Right lobe of liver (tissue), 4 donors: ENCODE results near the gene GRIFIN.

Experiments
- CTCF ChIP-seq, 4 donors: fragments of 200-600 bp in 3 of 4; fragments of 450-650 bp in 1 of 4; IDR thresholded peaks; one replicate each; pipeline versions ENCODE4 v1.5.1 to v1.8.0; 2016 to 2022; ENCODE audit warnings: antibody characterized with exemption in 4 of 4, mild to moderate bottlenecking in 2 of 4
- POLR2A ChIP-seq: fragments of 450-650 bp; IDR thresholded peaks from one replicate; pipeline ENCODE4 v1.6.1; 2017; ENCODE audit warnings: antibody characterized with exemption, mild to moderate bottlenecking
- donor health status: DM: no; HTN: no; CAD: no.
- donor health status: DM: no; HTN: no; CAD: no.
- donor health status: DM: no; HTN: yes; CAD: no.

DNA sequence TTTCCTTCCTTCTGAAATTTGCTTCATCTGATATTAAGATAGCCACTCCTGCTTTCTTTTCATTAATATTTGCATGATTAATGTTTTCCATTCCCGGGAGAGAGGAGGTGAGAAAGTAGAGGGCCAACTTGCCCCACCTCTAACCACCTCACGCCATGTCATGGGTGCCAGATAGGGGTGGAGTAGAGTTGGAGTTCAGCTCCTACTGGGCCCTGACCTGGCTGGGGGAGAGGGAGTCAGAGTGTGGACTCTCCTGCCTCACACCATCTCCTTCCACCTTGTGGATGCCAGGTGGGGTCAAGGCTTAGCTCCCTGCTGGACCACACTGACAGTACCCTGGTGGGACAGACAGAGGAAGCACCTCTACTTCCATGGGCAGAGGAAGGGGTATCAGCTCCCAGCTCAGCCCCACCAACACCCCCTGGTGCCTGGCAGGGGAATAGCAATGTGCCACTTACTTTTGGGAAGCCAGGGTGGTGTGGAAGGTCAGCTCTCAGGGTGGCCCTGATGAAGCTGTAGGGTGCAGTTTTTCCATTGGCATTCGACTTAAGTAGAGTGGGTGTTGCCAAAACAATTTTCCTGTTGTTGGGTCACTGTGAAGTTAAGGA lies 44.8 kb downstream of the GRIFIN start:
- TF ChIP-seq CTCF (IDR thresholded peaks at IDR 0.05) = peak; percentile 30 to 47 (median 34)
- no peak for TF ChIP-seq POLR2A
